Activated CD4-positive, alpha-beta memory T cell treated with anti-CD3 and anti-CD28 coated beads for 36 hours (primary cell): ENCODE data around the gene HMX3. TPM values are rescaled to one million over a fixed set of nuclear protein-coding genes. Genes with fewer than 3 reads are reported as not detected.

Experiments
- total RNA-seq, 2 experiments: library from RNA; stranded (reverse); gene quantifications; one replicate each; pipeline ENCODE4 v1.2.3, GENCODE V29; 2021

HMX3 gene
- total RNA-seq, 2 experiments from 2014 or later, result 0.19 to 0.24 TPM

Other genes starting within 250 kb of the HMX3 start
- gene FAM24A, start 225.4 kb upstream of the HMX3 start, total RNA-seq, result not detected
- gene C10orf88, start 181.7 kb upstream of the HMX3 start, total RNA-seq, result 1 to 10 TPM; 8.3 to 9.2 TPM
- gene PSTK, start 155.6 kb upstream of the HMX3 start, total RNA-seq, result 1 to 10 TPM; 3.2 to 3.4 TPM
- 10 to 100 TPM; 14.5 to 14.8 TPM for gene IKZF5, start 127.2 kb upstream of the HMX3 start, total RNA-seq
- 10 to 100 TPM; 22.1 to 25.1 TPM for gene ACADSB, start 127.0 kb upstream of the HMX3 start, total RNA-seq
- gene HMX2, start 12.2 kb downstream of the HMX3 start, total RNA-seq, result under 1 TPM; 0.31 to 0.43 TPM
- gene BUB3, start 18.4 kb downstream of the HMX3 start, total RNA-seq, result 100 to 1,000 TPM; 259 to 265 TPM